ENCODE results near the gene CST9. TPM values are rescaled to one million over a fixed set of nuclear protein-coding genes. Genes with fewer than 3 reads are reported as not detected.
A peak's percentile ranks its signal among the peaks of the same experiment; 100 is the strongest.
"Not testable (repeated sequence)": the region's sequence is repeated elsewhere in the genome, so short reads cannot be mapped to it uniquely, and the experiment has no call there.

The CST9 gene
- total and polyA plus RNA-seq, 10 donors, result not detected

DNA sequence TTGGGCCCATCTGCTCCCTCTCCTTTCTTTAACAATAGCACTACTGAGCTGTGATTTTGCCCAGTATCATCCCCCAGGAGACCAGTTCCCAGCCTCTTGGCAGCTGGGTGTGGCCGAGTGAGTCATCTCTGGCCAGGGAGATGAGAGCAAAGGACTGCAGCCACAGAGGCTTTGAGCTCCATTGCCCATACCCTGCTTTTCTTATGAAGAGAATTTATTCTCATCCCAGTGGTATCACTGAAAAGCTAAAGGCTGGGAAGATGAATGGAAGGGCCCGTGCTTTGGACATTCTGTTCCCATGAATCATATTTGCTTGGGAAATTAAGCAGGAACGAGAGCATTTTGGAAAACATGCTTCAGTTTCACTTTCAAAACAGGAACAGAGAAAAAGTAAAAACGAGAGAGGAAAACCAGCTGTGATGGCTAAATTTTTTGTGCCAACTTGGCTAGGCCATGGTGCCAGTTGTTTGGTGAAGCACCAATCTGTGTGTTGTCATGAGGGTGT, 17.2 kb upstream of the CST9 start:
- intact Hi-C loops (cut with DNase I; ENCODE audit: low total_unique reads), result no loop called here
- Histone ChIP-seq H3K27me3 (replicated peaks in 1 of 7) (no peaks in the 10 kb centered on the region), H3K4me3 (peak overlapping the region in 2 of 8 donors; percentile 3 to 50), H3K9me3 (no peaks in the 10 kb centered on the region), H3K36me3 (no peaks in the 10 kb centered on the region), H3K27ac (peak overlapping the region; percentile 10 to 84 (median 77)), H3K4me1 (peaks cover 0 to 26% (median 0%) of the 10 kb centered on the region in 6 donors)
- no peak for DNase-seq
- TF ChIP-seq POLR2A (IDR thresholded peaks at IDR 0.05) (no peak), POLR2AphosphoS5 (IDR thresholded peaks at IDR 0.05) (peak in 2 of 3 donors; percentile 53 to 56)
- 13 to 34% (median 18%) methylated on average over 4 of the region's 4 CpGs for WGBS, 5 donors

DNA sequence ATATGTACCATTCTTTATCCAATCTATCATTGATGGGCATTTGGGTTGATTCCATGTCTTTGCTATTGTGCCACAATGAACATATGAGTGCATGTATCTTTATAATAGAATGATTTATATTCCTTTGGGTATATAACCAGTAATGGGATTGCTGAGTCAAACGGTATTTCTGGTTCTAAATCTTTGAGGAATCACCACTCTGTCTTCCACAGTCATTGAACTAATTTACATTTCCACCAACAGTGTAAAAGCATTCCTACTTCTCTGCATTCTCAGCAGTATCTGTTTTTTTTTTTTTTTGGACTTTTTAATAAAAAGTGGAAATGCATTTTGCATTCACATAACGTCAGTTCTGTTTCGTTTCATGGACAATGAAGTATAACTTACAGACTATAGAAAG, 16.7 kb upstream of the CST9 start:
- peak overlapping the region in 7 of 8 donors; percentile 41 to 84 (median 79) for H3K27ac ChIP-seq
- WGBS, 5 donors, result 43 to 81% (median 67%) methylated on average over 3 of the region's 3 CpGs
- DNase-seq; H3K4me3 ChIP-seq; H3K36me3 ChIP-seq; H3K27me3 ChIP-seq (replicated peaks in 1 of 7); H3K9me3 ChIP-seq; intact Hi-C loops (cut with DNase I; ENCODE audit: low total_unique reads): not testable (repeated sequence)
- H3K4me1 ChIP-seq, result peaks cover 0 to 26% (median 0%) of the 10 kb centered on the region in 6 donors

DNA sequence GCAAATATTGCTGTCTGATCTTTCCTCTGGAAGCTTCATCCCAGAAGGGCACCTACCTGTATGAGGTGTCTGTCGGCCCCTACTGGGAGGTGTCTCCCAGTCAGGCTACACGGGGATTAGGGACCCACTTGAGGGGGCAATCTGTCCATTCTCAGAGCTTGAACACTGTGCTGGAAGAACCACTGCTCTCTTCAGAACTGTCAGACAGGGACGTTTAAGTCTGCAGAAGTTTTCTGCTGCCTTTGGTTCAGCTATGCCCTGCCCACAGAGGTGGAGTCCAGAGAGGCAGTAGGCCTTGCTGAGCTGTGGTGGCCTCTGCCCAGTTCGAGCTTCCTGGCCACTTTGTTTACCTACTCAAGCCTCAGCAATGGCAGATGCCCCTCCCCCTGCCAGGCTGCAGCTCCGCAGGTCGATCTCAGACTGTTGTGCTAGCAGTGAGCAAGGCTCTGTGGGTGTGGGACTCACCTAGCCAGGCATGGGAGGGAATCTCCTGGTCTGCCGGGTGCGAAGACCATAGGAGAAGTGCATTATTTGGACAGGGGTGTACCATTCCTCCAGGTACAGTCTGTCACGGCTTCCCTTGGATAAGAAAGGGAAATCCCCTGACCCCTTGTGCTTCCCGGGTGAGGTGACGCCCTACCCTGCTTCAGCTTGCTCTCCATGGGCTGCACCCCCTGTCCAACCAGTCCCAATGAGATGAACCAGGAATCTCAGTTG, 15.1 kb upstream of the CST9 start:
- H3K27ac ChIP-seq; H3K9me3 ChIP-seq; intact Hi-C loops (cut with DNase I; ENCODE audit: low total_unique reads); H3K36me3 ChIP-seq; H3K27me3 ChIP-seq (replicated peaks in 1 of 7); H3K4me3 ChIP-seq; DNase-seq: not testable (repeated sequence)
- peaks cover 0 to 19% (median 0%) of the 10 kb centered on the region in 6 donors for H3K4me1 ChIP-seq
- WGBS, 5 donors, result 78 to 89% (median 86%) methylated on average over 11 of the region's 11 CpGs

DNA sequence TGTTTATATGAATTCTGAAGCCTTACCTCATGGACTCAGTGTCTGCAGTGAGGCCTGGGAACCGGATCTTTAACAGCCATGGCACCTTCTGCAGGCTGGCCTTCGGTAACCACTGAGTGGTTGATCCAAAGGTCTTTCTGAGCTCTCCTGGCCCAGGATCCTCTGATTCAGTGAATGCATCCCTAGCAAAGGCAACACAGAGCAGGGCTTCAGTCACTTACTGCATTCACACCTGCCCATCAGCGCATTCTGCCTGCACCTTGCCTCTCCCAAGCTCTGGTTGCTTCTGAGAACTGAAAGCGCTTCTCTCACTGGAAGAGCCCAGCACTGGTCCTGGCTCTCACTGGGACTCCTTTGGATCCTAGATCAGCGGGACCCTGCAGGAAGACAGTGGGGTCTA, 8.4 kb upstream of the CST9 start:
- Histone ChIP-seq H3K27ac (no peak overlapping the region), H3K4me1 (peaks cover 0 to 4% (median 0%) of the 10 kb centered on the region in 6 donors), H3K9me3 (no peaks in the 10 kb centered on the region), H3K4me3 (no peak overlapping the region), H3K27me3 (replicated peaks in 1 of 7) (no peaks in the 10 kb centered on the region), H3K36me3 (no peaks in the 10 kb centered on the region)
- DNase-seq, result no peak
- TF ChIP-seq POLR2A (IDR thresholded peaks at IDR 0.05) (no peak), POLR2AphosphoS5 (IDR thresholded peaks at IDR 0.05) (no peak)
- TF ChIP-seq, protein P1, sequence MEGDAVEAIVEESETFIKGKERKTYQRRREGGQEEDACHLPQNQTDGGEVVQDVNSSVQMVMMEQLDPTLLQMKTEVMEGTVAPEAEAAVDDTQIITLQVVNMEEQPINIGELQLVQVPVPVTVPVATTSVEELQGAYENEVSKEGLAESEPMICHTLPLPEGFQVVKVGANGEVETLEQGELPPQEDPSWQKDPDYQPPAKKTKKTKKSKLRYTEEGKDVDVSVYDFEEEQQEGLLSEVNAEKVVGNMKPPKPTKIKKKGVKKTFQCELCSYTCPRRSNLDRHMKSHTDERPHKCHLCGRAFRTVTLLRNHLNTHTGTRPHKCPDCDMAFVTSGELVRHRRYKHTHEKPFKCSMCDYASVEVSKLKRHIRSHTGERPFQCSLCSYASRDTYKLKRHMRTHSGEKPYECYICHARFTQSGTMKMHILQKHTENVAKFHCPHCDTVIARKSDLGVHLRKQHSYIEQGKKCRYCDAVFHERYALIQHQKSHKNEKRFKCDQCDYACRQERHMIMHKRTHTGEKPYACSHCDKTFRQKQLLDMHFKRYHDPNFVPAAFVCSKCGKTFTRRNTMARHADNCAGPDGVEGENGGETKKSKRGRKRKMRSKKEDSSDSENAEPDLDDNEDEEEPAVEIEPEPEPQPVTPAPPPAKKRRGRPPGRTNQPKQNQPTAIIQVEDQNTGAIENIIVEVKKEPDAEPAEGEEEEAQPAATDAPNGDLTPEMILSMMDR (IDR thresholded peaks at IDR 0.05 in 8 of 11, conservative IDR thresholded peaks at IDR 0.05 in 3 of 11), result no peak
- intact Hi-C loops (cut with DNase I; ENCODE audit: low total_unique reads), result loop anchor here (5.0 kb wide), 1 partner anchor 172 kb away; no protein-coding TSS in a partner anchor
- 91 to 98% (median 92%) methylated on average over 5 of the region's 5 CpGs for WGBS, 5 donors

DNA sequence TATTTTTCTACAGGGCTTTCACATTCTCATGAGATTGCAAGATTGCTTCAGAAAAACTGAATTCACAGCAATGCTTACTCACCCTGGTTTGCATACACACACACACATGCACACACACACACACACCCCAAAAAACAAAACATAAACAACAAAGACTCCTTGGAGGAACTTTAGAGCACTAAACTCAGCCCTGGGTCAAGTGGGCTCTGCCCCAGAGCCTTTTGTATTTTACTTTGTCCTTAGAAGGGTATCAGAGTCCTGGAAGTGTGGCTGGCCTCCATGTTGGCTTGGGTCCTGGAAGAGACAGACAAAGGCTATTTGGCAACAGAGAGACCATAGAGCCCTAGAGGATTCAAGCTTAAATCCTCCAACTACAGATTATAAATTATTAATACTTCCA, 8.0 kb upstream of the CST9 start:
- intact Hi-C loops (cut with DNase I; ENCODE audit: low total_unique reads), result loop anchor here (5.0 kb wide), 1 partner anchor 171 kb away; no protein-coding TSS in a partner anchor
- H3K27ac ChIP-seq, result no peak overlapping the region
- H3K9me3 ChIP-seq, result no peaks in the 10 kb centered on the region
- no peaks in the 10 kb centered on the region for H3K27me3 ChIP-seq (replicated peaks in 1 of 7)
- no peak for DNase-seq
- no peaks in the 10 kb centered on the region for H3K36me3 ChIP-seq
- H3K4me3 ChIP-seq, result no peak overlapping the region
- TF ChIP-seq POLR2A (IDR thresholded peaks at IDR 0.05) (no peak), POLR2AphosphoS5 (IDR thresholded peaks at IDR 0.05) (no peak)
- TF ChIP-seq, protein P1 (IDR thresholded peaks at IDR 0.05 in 8 of 11, conservative IDR thresholded peaks at IDR 0.05 in 3 of 11), result no peak
- peaks cover 0 to 4% (median 0%) of the 10 kb centered on the region in 6 donors for H3K4me1 ChIP-seq
